H9 (cell line): ENCODE results near the gene THRB. TPM values are rescaled to one million over a fixed set of nuclear protein-coding genes. Genes with fewer than 3 reads are reported as not detected.

Source experiments
- DNase-seq: peaks from one replicate; pipeline ENCODE4 v3.0.0-alpha.2; 2017
- H2AFZ ChIP-seq: one replicate; pipeline ENCODE4 v1.6.1; 2013; ENCODE audit warnings: mild to moderate bottlenecking, low read length, control low read depth, moderate library complexity
- H2AK5ac ChIP-seq: 2 replicates; pipeline ENCODE4 v1.6.1; 2013; ENCODE audit warnings: low read length, control low read depth, mixed read lengths; ENCODE audit not compliant: insufficient read length
- H2BK120ac ChIP-seq: one replicate; pipeline ENCODE4 v1.6.1; 2013; ENCODE audit warnings: low read depth, mild to moderate bottlenecking, low read length, control low read depth, inconsistent platforms; ENCODE audit not compliant: poor library complexity, severe bottlenecking
- H2BK12ac ChIP-seq: 2 replicates; pipeline ENCODE4 v1.6.1; 2013; ENCODE audit warnings: low read length, control low read depth, mixed read lengths, low read depth; ENCODE audit not compliant: insufficient read length
- H2BK15ac ChIP-seq: 2 replicates; pipeline ENCODE4 v1.6.1; 2013; ENCODE audit warnings: low read depth, low read length, control low read depth
- H2BK20ac ChIP-seq: one replicate; pipeline ENCODE4 v1.6.1; 2013; ENCODE audit warnings: low read depth, mild to moderate bottlenecking, low read length, control low read depth, inconsistent platforms; ENCODE audit not compliant: poor library complexity, severe bottlenecking
- H2BK5ac ChIP-seq: 2 replicates; pipeline ENCODE4 v1.6.1; 2013; ENCODE audit warnings: low read length, control low read depth, mixed read lengths; ENCODE audit not compliant: insufficient read length
- H3K14ac ChIP-seq: 2 replicates; pipeline ENCODE4 v1.6.1; 2013; ENCODE audit warnings: low read length, control low read depth; ENCODE audit not compliant: insufficient read depth
- H3K18ac ChIP-seq: 2 replicates; pipeline ENCODE4 v1.6.1; 2013; ENCODE audit warnings: low read depth, mild to moderate bottlenecking, mixed read lengths, low read length, control low read depth; ENCODE audit not compliant: insufficient read length
- H3K23ac ChIP-seq: 2 replicates; pipeline ENCODE4 v1.6.1; 2013; ENCODE audit warnings: low read length, control low read depth, mixed read lengths, low read depth; ENCODE audit not compliant: insufficient read length
- H3K23me2 ChIP-seq: 2 replicates; pipeline ENCODE4 v1.6.1; 2013; ENCODE audit warnings: low read depth, mild to moderate bottlenecking, mixed read lengths, low read length, control low read depth; ENCODE audit not compliant: insufficient read length, poor library complexity, severe bottlenecking
- H3K27ac ChIP-seq: 2 replicates; pipeline ENCODE4 v1.5.1; 2013; ENCODE audit warnings: low read length, control low read depth, mixed read lengths, low read depth; ENCODE audit not compliant: insufficient read length
- H3K27me3 ChIP-seq: 2 replicates; pipeline ENCODE4 v1.6.1; 2013; ENCODE audit warnings: low read length, control low read depth, inconsistent platforms; ENCODE audit not compliant: insufficient read depth
- H3K4ac ChIP-seq: 2 replicates; pipeline ENCODE4 v1.6.1; 2013; ENCODE audit warnings: low read depth, mild to moderate bottlenecking, control low read depth, inconsistent platforms, low read length, moderate library complexity
- H3K4me1 ChIP-seq: 2 replicates; pipeline ENCODE4 v1.6.1; 2013; ENCODE audit warnings: low read length, control low read depth, inconsistent platforms; ENCODE audit not compliant: insufficient read depth
- H3K4me2 ChIP-seq: 2 replicates; pipeline ENCODE4 v1.6.1; 2013; ENCODE audit warnings: low read length, control low read depth, mixed read lengths; ENCODE audit not compliant: insufficient read length, insufficient read depth
- H3K56ac ChIP-seq: 2 replicates; pipeline ENCODE4 v1.6.1; 2013; ENCODE audit warnings: low read depth, mild to moderate bottlenecking, mixed read lengths, low read length, control low read depth; ENCODE audit not compliant: insufficient read length
- H3K79me1 ChIP-seq: 2 replicates; pipeline ENCODE4 v1.6.1; 2013; ENCODE audit warnings: low read depth, mild to moderate bottlenecking, moderate library complexity, low read length, control low read depth, inconsistent platforms; ENCODE audit not compliant: insufficient read depth, poor library complexity, severe bottlenecking
- H3K79me2 ChIP-seq: 2 replicates; pipeline ENCODE4 v1.6.1; 2013; ENCODE audit warnings: low read length, control low read depth, inconsistent platforms; ENCODE audit not compliant: insufficient read depth
- H3K9ac ChIP-seq: 2 replicates; pipeline ENCODE4 v1.6.1; 2013; ENCODE audit warnings: low read length, control low read depth, mixed read lengths; ENCODE audit not compliant: insufficient read length; ENCODE audit errors: extremely low read depth
- H3K9me3 ChIP-seq: one replicate; pipeline ENCODE4 v1.6.1; 2013; ENCODE audit warnings: low read depth, low read length, inconsistent platforms; ENCODE audit not compliant: control insufficient read depth
- H3T11ph ChIP-seq: one replicate; pipeline ENCODE4 v1.6.1; 2013; ENCODE audit warnings: mild to moderate bottlenecking, low read length, control low read depth, inconsistent platforms
- H4K20me1 ChIP-seq: one replicate; pipeline ENCODE4 v1.6.1; 2013; ENCODE audit not compliant: control insufficient read depth, insufficient read length, insufficient read depth
- H4K5ac ChIP-seq: 2 replicates; pipeline ENCODE4 v1.6.1; 2013; ENCODE audit warnings: low read depth, mild to moderate bottlenecking, mixed read lengths, low read length, control low read depth; ENCODE audit not compliant: insufficient read length
- H4K8ac ChIP-seq: replicated peaks from 2 replicates; pipeline ENCODE4 v1.6.1; 2013; ENCODE audit warnings: low read length, control low read depth, mixed read lengths, low read depth; ENCODE audit not compliant: insufficient read length
- H4K91ac ChIP-seq: 2 replicates; pipeline ENCODE4 v1.6.1; 2013; ENCODE audit warnings: low read depth, mild to moderate bottlenecking, moderate library complexity, mixed read lengths, low read length, control low read depth; ENCODE audit not compliant: insufficient read length
- H3K27ac Mint-ChIP-seq, 3 experiments: 2 replicates in 2 of 3; 3 replicates in 1 of 3; pipeline ENCODE4 v1.8.0; 2020 to 2021; ENCODE audit warnings: mixed read lengths in 3 of 3, mild to moderate bottlenecking in 1 of 3, moderate library complexity in 1 of 3
- H3K27me3 Mint-ChIP-seq: 2 replicates; pipeline ENCODE4 v1.8.0; 2021; ENCODE audit warnings: low read depth, mild to moderate bottlenecking, moderate library complexity, mixed read lengths
- H3K36me3 Mint-ChIP-seq, 3 experiments: 2 replicates in 2 of 3; 3 replicates in 1 of 3; pipeline ENCODE4 v1.8.0; 2020 to 2021; ENCODE audit warnings: low read depth in 3 of 3, mixed read lengths in 3 of 3; ENCODE audit not compliant: insufficient read depth in 1 of 3
- H3K4me1 Mint-ChIP-seq, 2 experiments: 2 replicates each; pipeline ENCODE4 v1.8.0; 2020; ENCODE audit warnings: mixed read lengths in 2 of 2
- H3K4me3 Mint-ChIP-seq, 2 experiments: 2 replicates in 1 of 2; 3 replicates in 1 of 2; pipeline ENCODE4 v1.8.0; 2020 to 2021; ENCODE audit warnings: mild to moderate bottlenecking in 2 of 2, mixed read lengths in 2 of 2, moderate library complexity in 1 of 2
- H3K9me3 Mint-ChIP-seq, 2 experiments: 2 replicates in 1 of 2; 3 replicates in 1 of 2; pipeline ENCODE4 v1.8.0; 2020; ENCODE audit warnings: mild to moderate bottlenecking in 2 of 2, mixed read lengths in 2 of 2, moderate library complexity in 1 of 2
- CTCF ChIP-seq: fragments of 200-600 bp; sonication (generic); conservative IDR thresholded peaks from 3 replicates; pipeline ENCODE4 v1.8.0; 2021; ENCODE audit warnings: antibody characterized with exemption, mild to moderate bottlenecking
- WGBS: extraction: QIAGEN DNeasy Blood & Tissue Kit; methylation state at CpG from one replicate; pipeline ENCODE4 v1.1.7; 2013; ENCODE audit warnings: missing lambda C conversion rate, low lambda C conversion rate, mixed read lengths; ENCODE audit not compliant: insufficient read length; ENCODE audit errors: extremely low coverage; 5-methylcytosine and 5-hydroxymethylcytosine counted together
- total RNA-seq: library from RNA; stranded (reverse); gene quantifications from 2 replicates; pipeline ENCODE4 v1.2.1, GENCODE V29; 2021

Gene THRB
- total RNA-seq, 1 experiment from 2014 or later, result 8.6 TPM

- H2AFZ ChIP-seq, result no peak overlapping the region
- no peaks in the 10 kb centered on the region for H3K79me2 ChIP-seq
- no peaks in the 10 kb centered on the region for H3K36me3 Mint-ChIP-seq
- no peak overlapping the region for H4K8ac ChIP-seq
- H3K4ac ChIP-seq, result no peak overlapping the region
- no peaks in the 10 kb centered on the region for H3K79me1 ChIP-seq
- no peak overlapping the region for H2BK120ac ChIP-seq
- no peak overlapping the region for H2BK20ac ChIP-seq
- H3K18ac ChIP-seq, result no peak overlapping the region
- no peaks in the 10 kb centered on the region for H3K9me3 ChIP-seq
- no peaks in the 10 kb centered on the region for H3K27me3 Mint-ChIP-seq
- WGBS, result no CpG with 5 or more reads among the region's 5 CpGs
- H3K4me1 Mint-ChIP-seq, result peaks cover 3 to 11% of the 10 kb centered on the region in 2 experiments; a peak in 2 of 4 replicates
- H3K14ac ChIP-seq, result no peak overlapping the region
- H3K27ac Mint-ChIP-seq, result no peak overlapping the region
- H3K23me2 ChIP-seq, result no peaks in the 10 kb centered on the region
- no peak overlapping the region for H2AK5ac ChIP-seq
- no peak for DNase-seq
- H3K4me1 ChIP-seq, result no peaks in the 10 kb centered on the region
- no peaks in the 10 kb centered on the region for H4K20me1 ChIP-seq
- no peak overlapping the region for H3K23ac ChIP-seq
- no peak for TF ChIP-seq CTCF
- no peak overlapping the region for H3K27ac ChIP-seq
- H3K27me3 ChIP-seq, result no peaks in the 10 kb centered on the region
- no peak overlapping the region for H4K5ac ChIP-seq
- H2BK5ac ChIP-seq, result no peak overlapping the region
- H3K9ac ChIP-seq, result no peak overlapping the region
- no peak overlapping the region for H2BK12ac ChIP-seq
- no peak overlapping the region for H2BK15ac ChIP-seq
- H3K56ac ChIP-seq, result no peak overlapping the region
- H3K9me3 Mint-ChIP-seq, result no peaks in the 10 kb centered on the region
- no peak overlapping the region for H4K91ac ChIP-seq
- no peak overlapping the region for H3T11ph ChIP-seq
- no peak overlapping the region for H3K4me2 ChIP-seq
- no peak overlapping the region for H3K4me3 Mint-ChIP-seq
Measured at GRCh38 chr3:24339266-24339825, 155.3 kb downstream of the THRB start.
